Lung (tissue), 12 donors: Measurements from ENCODE around the gene ST6GALNAC3. TPM values are rescaled to one million over a fixed set of nuclear protein-coding genes. Genes with fewer than 3 reads are reported as not detected.
A peak's percentile ranks its signal among the peaks of the same experiment; 100 is the strongest.

Experiments used
- ATAC-seq: fragments of 200-7000 bp; cut with Tn5 transposase; one replicate; pipeline ENCODE4 v1.9.1; 2020; ENCODE audit warnings: moderate number of reproducible peaks; ENCODE audit not compliant: insufficient read depth, low FRiP score
- DNase-seq, 3 donors: peaks; one replicate each; pipeline ENCODE4 v3.0.0-alpha.2; 2013 to 2017
- H3K27ac ChIP-seq, 2 donors: one replicate each; pipeline ENCODE4 v1.5.1; 2013; ENCODE audit warnings: mild to moderate bottlenecking in 2 of 2, moderate library complexity in 2 of 2, control low read depth in 1 of 2, inconsistent platforms in 1 of 2, low read depth in 1 of 2, low read length in 1 of 2
- H3K27me3 ChIP-seq, 3 donors: one replicate each; pipeline ENCODE4 v1.5.1; 2013; ENCODE audit warnings: low read length in 2 of 3; ENCODE audit not compliant: control insufficient read depth in 3 of 3, insufficient read depth in 3 of 3
- H3K36me3 ChIP-seq, 4 donors: one replicate each; pipeline ENCODE4 v1.5.1; 2013; ENCODE audit warnings: low read length in 4 of 4, mild to moderate bottlenecking in 1 of 4, moderate library complexity in 1 of 4; ENCODE audit not compliant: control insufficient read depth in 4 of 4, insufficient read depth in 4 of 4
- H3K4me1 ChIP-seq, 5 donors: one replicate each; pipeline ENCODE4 v1.5.1; 2013; ENCODE audit warnings: low read length in 5 of 5, mild to moderate bottlenecking in 2 of 5, moderate library complexity in 1 of 5; ENCODE audit not compliant: control insufficient read depth in 5 of 5, insufficient read depth in 5 of 5
- H3K4me3 ChIP-seq: one replicate; pipeline ENCODE4 v1.5.1; 2013; ENCODE audit warnings: mild to moderate bottlenecking, control low read depth, moderate library complexity
- H3K9ac ChIP-seq, 2 donors: one replicate each; pipeline ENCODE4 v1.5.1; 2013; ENCODE audit warnings: low read length in 2 of 2, control low read depth in 1 of 2; ENCODE audit not compliant: insufficient read depth in 1 of 2
- H3K9me3 ChIP-seq, 4 donors: one replicate each; pipeline ENCODE4 v1.5.1; 2013; ENCODE audit warnings: low read length in 3 of 4, mild to moderate bottlenecking in 1 of 4, moderate library complexity in 1 of 4; ENCODE audit not compliant: control insufficient read depth in 4 of 4, insufficient read depth in 3 of 4
- WGBS, 2 donors: extraction: QIAGEN DNeasy Blood & Tissue Kit; methylation state at CpG; one replicate each; pipeline ENCODE4 v1.1.7; 2013; 5-methylcytosine and 5-hydroxymethylcytosine counted together
- polyA plus RNA-seq, 2 donors: library from polyadenylated mRNA; stranded (reverse); fragments of 200-250 nt; gene quantifications; one replicate each; pipeline ENCODE4 v1.2.1, GENCODE V29; 2013
- total RNA-seq, 2 donors: library from RNA; depleted of rRNA in 1 of 2; stranded (reverse); fragments of >200 nt in 1 of 2; gene quantifications; one replicate each; pipeline ENCODE4 v1.2.1, GENCODE V29; 2014 to 2021
- TF ChIP-seq, protein P1 (sequence below): IDR thresholded peaks from 2 replicates; pipeline ENCODE4 v1.5.1; 2012; ENCODE audit warnings: mild to moderate bottlenecking; ENCODE audit errors: control extremely low read depth, extremely low read depth
- donor health status: control.
- donor health status: control.
- donor health status: Bipolar disorder and iron deficiency.
- donor health status: healthy.
- donor health status: DM: yes; HTN: yes; CAD: no.

The ST6GALNAC3 gene
- total and polyA plus RNA-seq, 4 donors = 2.7 to 17.9 (median 12.2) TPM

DNA sequence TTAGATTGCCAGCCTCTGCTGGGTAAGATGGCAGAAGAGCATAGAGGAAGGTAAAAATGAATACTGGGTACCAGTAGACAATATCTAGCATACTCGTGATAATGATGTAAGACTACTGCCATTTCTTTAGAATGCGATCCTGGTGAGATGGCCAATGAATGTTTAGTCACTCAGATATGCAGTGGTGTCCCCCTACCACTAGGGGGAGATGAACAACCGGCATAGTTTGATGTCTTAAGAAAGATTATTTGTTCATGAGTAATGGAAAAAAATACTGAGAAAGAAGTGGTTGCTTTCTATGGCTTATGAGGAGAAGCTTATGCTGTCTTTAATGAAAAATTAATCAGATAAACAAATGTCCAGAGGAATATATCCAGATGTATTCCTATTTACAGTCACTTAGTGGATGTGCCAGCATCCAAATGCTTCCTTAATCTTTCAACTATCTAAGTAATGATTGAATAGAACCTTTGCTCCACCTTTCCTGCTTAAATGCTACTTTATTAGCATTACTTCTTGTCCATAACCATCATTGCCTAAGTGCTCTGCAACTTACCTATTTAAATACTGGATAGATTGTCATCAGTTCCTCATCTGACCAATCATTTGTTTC, 256.6 kb downstream of the ST6GALNAC3 start:
- ATAC-seq (peak; percentile 69), DNase-seq (peak; percentile 50 to 76 (median 73))
- H3K27me3 ChIP-seq = no peaks in the 10 kb centered on the region
- no peaks in the 10 kb centered on the region for H3K9me3 ChIP-seq
- whole genome bisulfite sequencing, 2 donors = 13 to 20% methylated on average over 3 of the region's 3 CpGs
- peaks cover 0 to 4% (median 0%) of the 10 kb centered on the region in 5 donors for H3K4me1 ChIP-seq
- H3K9ac ChIP-seq = no peak overlapping the region
- no peak overlapping the region for H3K27ac ChIP-seq
- TF ChIP-seq, protein P1, sequence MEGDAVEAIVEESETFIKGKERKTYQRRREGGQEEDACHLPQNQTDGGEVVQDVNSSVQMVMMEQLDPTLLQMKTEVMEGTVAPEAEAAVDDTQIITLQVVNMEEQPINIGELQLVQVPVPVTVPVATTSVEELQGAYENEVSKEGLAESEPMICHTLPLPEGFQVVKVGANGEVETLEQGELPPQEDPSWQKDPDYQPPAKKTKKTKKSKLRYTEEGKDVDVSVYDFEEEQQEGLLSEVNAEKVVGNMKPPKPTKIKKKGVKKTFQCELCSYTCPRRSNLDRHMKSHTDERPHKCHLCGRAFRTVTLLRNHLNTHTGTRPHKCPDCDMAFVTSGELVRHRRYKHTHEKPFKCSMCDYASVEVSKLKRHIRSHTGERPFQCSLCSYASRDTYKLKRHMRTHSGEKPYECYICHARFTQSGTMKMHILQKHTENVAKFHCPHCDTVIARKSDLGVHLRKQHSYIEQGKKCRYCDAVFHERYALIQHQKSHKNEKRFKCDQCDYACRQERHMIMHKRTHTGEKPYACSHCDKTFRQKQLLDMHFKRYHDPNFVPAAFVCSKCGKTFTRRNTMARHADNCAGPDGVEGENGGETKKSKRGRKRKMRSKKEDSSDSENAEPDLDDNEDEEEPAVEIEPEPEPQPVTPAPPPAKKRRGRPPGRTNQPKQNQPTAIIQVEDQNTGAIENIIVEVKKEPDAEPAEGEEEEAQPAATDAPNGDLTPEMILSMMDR = peak; percentile 63
- no peaks in the 10 kb centered on the region for H3K36me3 ChIP-seq
- H3K4me3 ChIP-seq = no peak overlapping the region

DNA sequence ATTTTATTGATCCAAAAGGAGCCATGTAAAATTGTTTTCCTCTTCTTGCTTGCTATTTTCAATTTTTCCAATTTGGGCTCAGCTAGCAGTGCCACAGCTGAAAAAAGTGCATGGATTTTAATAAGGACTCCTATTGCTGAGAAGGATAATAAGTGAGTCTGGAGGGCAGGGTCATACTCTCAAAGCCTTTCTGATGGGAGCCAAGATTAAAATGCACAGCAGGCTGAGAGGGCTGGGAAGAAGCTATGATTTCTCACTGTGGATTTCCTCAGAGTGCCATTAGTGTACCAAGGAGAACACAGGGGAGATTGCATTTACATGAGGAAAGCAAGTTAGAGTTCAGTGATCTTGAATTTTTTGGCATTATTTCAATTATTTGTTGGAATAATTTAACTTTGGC, 261.3 kb downstream of the ST6GALNAC3 start:
- H3K9ac ChIP-seq = no peak overlapping the region
- DNase-seq (peak in 1 of 3 donors; percentile 17), ATAC-seq (no peak)
- no peak overlapping the region for H3K27ac ChIP-seq
- H3K36me3 ChIP-seq = no peaks in the 10 kb centered on the region
- TF ChIP-seq, protein P1 = no peak
- H3K4me3 ChIP-seq = no peak overlapping the region
- H3K27me3 ChIP-seq = no peaks in the 10 kb centered on the region
- H3K9me3 ChIP-seq = peaks cover 0 to 4% (median 0%) of the 10 kb centered on the region in 4 donors
- peaks cover 0 to 22% (median 5%) of the 10 kb centered on the region in 5 donors for H3K4me1 ChIP-seq

DNA sequence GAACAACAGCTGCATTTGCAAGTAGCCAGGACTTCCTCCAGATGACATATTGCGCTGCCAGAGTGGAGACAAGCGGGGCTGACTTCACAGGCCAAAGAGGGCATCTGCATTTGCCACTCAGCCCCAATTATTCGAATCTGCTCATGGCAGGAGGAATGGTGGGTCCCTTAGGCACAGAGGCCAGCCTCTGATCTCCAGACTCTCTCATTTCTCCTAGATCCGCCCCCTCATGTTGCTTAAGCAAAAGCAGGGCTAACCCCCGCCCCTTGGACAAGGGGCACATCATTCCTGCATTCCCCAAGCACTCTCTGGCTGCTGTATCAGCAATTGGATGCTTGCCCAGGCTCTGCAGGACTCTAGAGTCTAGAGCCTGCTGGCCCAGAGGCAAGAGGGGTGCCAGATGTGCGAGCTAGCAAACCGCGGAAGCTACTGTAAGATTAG, 262.4 kb downstream of the ST6GALNAC3 start:
- Histone ChIP-seq H3K27ac (no peak overlapping the region), H3K27me3 (no peaks in the 10 kb centered on the region), H3K9ac (no peak overlapping the region), H3K4me3 (no peak overlapping the region), H3K4me1 (peaks cover 0 to 22% (median 5%) of the 10 kb centered on the region in 5 donors), H3K9me3 (peaks cover 0 to 4% (median 0%) of the 10 kb centered on the region in 4 donors), H3K36me3 (no peaks in the 10 kb centered on the region)
- TF ChIP-seq, protein P1 = no peak
- 63 to 76% methylated on average over 8 of the region's 8 CpGs for WGBS, 2 donors
- ATAC-seq (peak; percentile 77), DNase-seq (peak; percentile 93 to 97 (median 97))
